ENCODE measurements around the gene DDX11.
"Not testable (repeated sequence)": the region's sequence is repeated elsewhere in the genome, so short reads cannot be mapped to it uniquely, and the experiment has no call there.

The DDX11 gene

DNA sequence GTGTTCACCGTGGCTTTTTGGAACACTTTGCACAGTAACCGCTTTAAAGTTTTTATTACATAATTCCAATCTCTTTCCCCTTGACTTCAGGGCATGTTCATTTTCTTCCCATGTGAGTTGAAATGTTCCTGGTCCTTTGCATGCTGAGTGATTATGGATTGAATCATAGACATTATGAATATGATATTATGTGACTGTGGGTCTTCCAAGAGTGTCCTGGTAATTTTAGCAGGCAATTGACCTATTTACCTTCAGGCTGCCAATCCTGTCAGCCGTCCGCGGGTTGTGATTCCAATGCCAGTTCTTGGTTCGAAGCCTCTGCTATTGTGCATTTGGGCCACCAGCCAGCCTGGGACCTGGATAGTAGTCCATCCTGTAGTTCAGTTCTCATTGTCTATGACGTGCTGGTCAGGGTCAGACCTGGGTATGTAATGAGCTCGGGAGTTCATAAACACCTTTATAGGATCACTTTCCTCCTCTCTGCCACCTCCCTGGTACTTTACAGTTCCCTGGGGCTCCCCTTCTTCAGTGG lies 32.6 kb upstream of the DDX11 start:
- no peak overlapping the region for H3K4me3 ChIP-seq (ENCODE audit: control insufficient read depth, low read depth, low read length)
- no peak for TF ChIP-seq CTCF (IDR thresholded peaks at IDR 0.05; ENCODE audit: control insufficient read depth, insufficient read depth, low read depth, low read length, missing control alignments)
- no peak for DNase-seq (ENCODE audit: low read depth)

GRCh38 chr12:31050143-31050542 lies 23.5 kb upstream of the DDX11 start:
- not testable (repeated sequence) for DNase-seq (ENCODE audit: low read depth)

DNA sequence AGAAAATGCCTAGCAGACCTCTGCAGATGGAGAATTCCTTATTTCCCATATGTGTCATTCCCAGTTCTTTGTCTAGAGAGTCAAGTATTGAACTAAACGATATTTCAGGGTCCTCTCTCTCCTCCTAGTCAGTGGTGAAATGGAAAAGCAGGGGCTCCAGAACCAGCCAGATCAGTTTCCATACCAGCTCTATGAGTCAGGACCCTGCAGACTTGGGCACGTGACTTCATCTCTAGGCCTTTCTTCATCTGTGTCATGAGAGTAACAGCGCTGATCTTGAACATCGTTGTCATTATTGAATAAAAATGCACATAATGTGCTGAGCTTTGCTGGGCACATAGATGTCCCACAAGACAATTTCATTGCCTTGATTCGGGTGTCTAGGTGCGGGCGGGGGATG lies 23.1 kb upstream of the DDX11 start:
- H3K4me3 ChIP-seq (ENCODE audit: control insufficient read depth, low read depth, low read length); DNase-seq (ENCODE audit: low read depth): not testable (repeated sequence)

More at GRCh38 chr12:31050143-31050542, 23.5 kb upstream of the DDX11 start:
- not testable (repeated sequence) for H3K4me3 ChIP-seq (ENCODE audit: control insufficient read depth, low read depth, low read length)

GRCh38 chr12:31051692-31052091 lies 22.0 kb upstream of the DDX11 start:
- not testable (repeated sequence) for DNase-seq (ENCODE audit: low read depth); H3K4me3 ChIP-seq (ENCODE audit: control insufficient read depth, low read depth, low read length)

DNA sequence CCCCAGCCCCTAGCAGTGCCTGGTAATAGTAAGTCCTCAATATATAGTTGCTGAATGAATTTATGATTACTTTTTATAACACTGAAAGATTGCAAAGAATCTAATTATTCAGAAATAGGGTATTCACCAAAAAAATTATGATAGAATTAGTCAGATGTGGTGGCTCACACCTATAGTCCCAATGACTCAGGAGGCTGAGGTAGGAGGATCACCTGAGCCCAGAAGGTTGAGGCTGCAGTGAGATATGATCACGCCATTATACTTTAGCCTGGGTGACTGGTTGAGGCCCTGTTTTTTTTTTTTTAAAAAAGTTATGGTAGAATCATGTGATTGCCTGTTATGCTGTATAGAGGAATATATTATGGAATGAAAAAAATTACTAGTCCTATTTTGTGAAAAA lies 21.5 kb upstream of the DDX11 start:
- DNase-seq (ENCODE audit: low read depth); H3K4me3 ChIP-seq (ENCODE audit: control insufficient read depth, low read depth, low read length): not testable (repeated sequence)

- DNase-seq (ENCODE audit: low read depth); H3K4me3 ChIP-seq (ENCODE audit: control insufficient read depth, low read depth, low read length): not testable (repeated sequence)
These were observed 20.8 kb upstream of the DDX11 start for GRCh38 chr12:31052666-31053439.

GRCh38 chr12:31053944-31054343 lies 19.7 kb upstream of the DDX11 start:
- TF ChIP-seq CTCF (IDR thresholded peaks at IDR 0.05; ENCODE audit: control insufficient read depth, insufficient read depth, low read depth, low read length, missing control alignments), result peak; percentile 30
- H3K4me3 ChIP-seq (ENCODE audit: control insufficient read depth, low read depth, low read length); DNase-seq (ENCODE audit: low read depth): not testable (repeated sequence)

GRCh38 chr12:31057671-31058070 lies 16.0 kb upstream of the DDX11 start:
- DNase-seq (ENCODE audit: low read depth), result no peak
- TF ChIP-seq CTCF (IDR thresholded peaks at IDR 0.05; ENCODE audit: control insufficient read depth, insufficient read depth, low read depth, low read length, missing control alignments), result no peak
- H3K4me3 ChIP-seq (ENCODE audit: control insufficient read depth, low read depth, low read length), result no peak overlapping the region

DNA sequence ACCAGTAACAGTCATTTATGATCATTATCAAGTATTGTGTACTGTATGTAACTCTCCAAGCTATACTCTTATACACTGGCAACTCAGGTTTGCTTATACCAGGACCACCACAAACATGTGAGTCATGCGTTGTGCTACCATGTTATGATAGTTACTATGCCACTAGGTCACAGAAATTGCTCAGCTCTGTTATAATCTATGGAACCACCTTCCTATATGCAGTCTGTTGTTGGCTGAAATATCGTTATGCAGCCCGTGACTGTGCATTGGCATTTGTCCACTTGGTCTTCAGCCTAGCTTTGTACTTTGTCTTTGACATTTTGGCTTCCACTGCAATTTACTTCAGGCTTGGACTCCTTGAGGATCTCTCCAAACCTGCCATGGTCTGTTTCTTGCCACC lies 7.5 kb upstream of the DDX11 start:
- DNase-seq (ENCODE audit: low read depth); H3K4me3 ChIP-seq (ENCODE audit: control insufficient read depth, low read depth, low read length): not testable (repeated sequence)

DNA sequence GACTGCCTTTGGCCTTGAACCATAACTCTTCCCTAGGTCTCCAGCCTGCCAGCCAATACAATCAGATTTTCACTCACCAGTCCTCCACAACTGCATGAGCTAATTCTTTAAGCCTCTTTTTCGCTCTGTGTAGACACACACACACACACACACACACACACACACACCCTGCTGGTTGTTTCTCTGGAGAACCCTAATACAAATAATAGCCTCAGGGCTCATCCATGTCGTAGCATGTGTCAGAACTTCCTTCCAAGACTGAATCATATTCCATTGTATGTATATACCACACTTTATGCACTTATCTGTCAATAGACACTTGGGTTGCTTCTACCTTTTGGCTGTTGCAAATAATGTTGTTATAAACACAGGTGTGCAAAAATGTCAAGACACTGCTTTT lies 6.0 kb upstream of the DDX11 start:
- H3K4me3 ChIP-seq (ENCODE audit: control insufficient read depth, low read depth, low read length); DNase-seq (ENCODE audit: low read depth): not testable (repeated sequence)

- DNase-seq (ENCODE audit: low read depth); H3K4me3 ChIP-seq (ENCODE audit: control insufficient read depth, low read depth, low read length): not testable (repeated sequence)
These were observed 2.5 kb upstream of the DDX11 start for GRCh38 chr12:31070971-31071740.

GRCh38 chr12:31072962-31073361 lies 698 bp upstream of the DDX11 start:
- peak overlapping the region; percentile 70 for H3K4me3 ChIP-seq (ENCODE audit: control insufficient read depth, low read depth, low read length)
- not testable (repeated sequence) for DNase-seq (ENCODE audit: low read depth)
